OCI-LY7 (cell line): Measurements from ENCODE around the gene ATP12A. TPM values are rescaled to one million over a fixed set of nuclear protein-coding genes. Genes with fewer than 3 reads are reported as not detected.

Experiments used
- BruUV-seq: library from RNA; stranded (reverse); fragments of 400-500 nt; replicated peaks from 2 replicates; lab custom pipeline; 2021; lab: Mats Ljungman, UMichigan
- CTCF ChIA-PET: fragments of 300-600 bp; sonication (Branson Sonifier 250); formaldehyde crosslinking; loops from one replicate; lab custom pipeline; 2022; ENCODE audit warnings: antibody characterized with exemption; ENCODE audit not compliant: unreplicated experiment; lab: Charles Lee
- POLR2A ChIA-PET: fragments of 300-600 bp; sonication (Branson Sonifier 250); formaldehyde crosslinking; loops from one replicate; lab custom pipeline; 2022; ENCODE audit warnings: antibody characterized with exemption; lab: Charles Lee
- DNase-seq: peaks from one replicate; pipeline ENCODE4 v3.0.0-alpha.2; 2015; ENCODE audit warnings: low spot score
- H2AFZ ChIP-seq: fragments of 200-600 bp; sonication (generic), shearing (Covaris generic); 2 replicates; pipeline ENCODE4 v1.6.1; 2014; ENCODE audit warnings: mild to moderate bottlenecking, antibody characterized with exemption, low read length, moderate library complexity
- H3K27ac ChIP-seq: fragments of 200-600 bp; sonication (generic); 2 replicates; pipeline ENCODE4 v1.5.1; 2014; ENCODE audit warnings: mixed run types, low read depth, mild to moderate bottlenecking, moderate library complexity, low read length, inconsistent platforms; ENCODE audit not compliant: poor library complexity, severe bottlenecking
- H3K36me3 ChIP-seq: fragments of 200-600 bp; sonication (generic); 2 replicates; pipeline ENCODE4 v1.6.1; 2014; ENCODE audit warnings: mild to moderate bottlenecking, antibody characterized with exemption, low read length, moderate library complexity, mixed read lengths; ENCODE audit not compliant: insufficient read depth
- H3K4me1 ChIP-seq: fragments of 200-600 bp; sonication (generic); 2 replicates; pipeline ENCODE4 v1.5.1; 2014; ENCODE audit warnings: mild to moderate bottlenecking, low read length; ENCODE audit not compliant: insufficient read depth, poor library complexity, severe bottlenecking
- H3K4me2 ChIP-seq: fragments of 200-600 bp; sonication (generic); 2 replicates; pipeline ENCODE4 v1.6.1; 2014; ENCODE audit warnings: mild to moderate bottlenecking, low read length
- H3K4me3 ChIP-seq: fragments of 200-600 bp; sonication (generic); 2 replicates; pipeline ENCODE4 v1.5.1; 2014; ENCODE audit warnings: mild to moderate bottlenecking, low read depth, low read length; ENCODE audit not compliant: poor library complexity, severe bottlenecking
- H3K79me2 ChIP-seq: fragments of 200-600 bp; sonication (generic); 2 replicates; pipeline ENCODE4 v1.6.1; 2016; ENCODE audit warnings: low read depth, mild to moderate bottlenecking, low read length, moderate library complexity, mixed read lengths; ENCODE audit not compliant: insufficient read depth
- H3K9me2 ChIP-seq: fragments of 200-600 bp; sonication (generic); 2 replicates; pipeline ENCODE4 v1.6.1; 2016; ENCODE audit warnings: mild to moderate bottlenecking, low read length, mixed read lengths; ENCODE audit not compliant: insufficient read depth
- H3K9me3 ChIP-seq: fragments of 200-600 bp; sonication (generic); 2 replicates; pipeline ENCODE4 v1.6.1; 2014; ENCODE audit warnings: mild to moderate bottlenecking, mixed run types, low read length, mixed read lengths
- H4K20me1 ChIP-seq: fragments of 200-600 bp; sonication (generic); 2 replicates; pipeline ENCODE4 v1.6.1; 2014; ENCODE audit warnings: mild to moderate bottlenecking, antibody characterized with exemption, low read length, moderate library complexity, mixed read lengths; ENCODE audit not compliant: insufficient read depth
- EZH2phosphoT487 ChIP-seq: fragments of 200-600 bp; sonication (generic); IDR thresholded peaks from 2 replicates; pipeline ENCODE4 v1.6.1; 2018; ENCODE audit warnings: low read depth, borderline replicate concordance, mild to moderate bottlenecking, mixed run types, antibody characterized with exemption, low read length, moderate library complexity, mixed read lengths
- intact Hi-C: fragments of 100-400 bp; cut with micrococcal nuclease; formaldehyde crosslinking; loops from one replicate; pipeline ENCODE4 v1.10.0; 2022; ENCODE audit not compliant: unreplicated experiment
- total RNA-seq, 2 experiments: library from RNA; depleted of rRNA in 1 of 2; stranded (reverse); fragments of >200 nt in 1 of 2; shearing (Covaris generic) in 1 of 2; gene quantifications; 2 replicates each; pipeline ENCODE4 v1.2.3, GENCODE V29; 2014 to 2022
- TF ChIP-seq, protein P1 (sequence below): fragments of 200-600 bp; sonication (generic); conservative IDR thresholded peaks from 2 replicates; pipeline ENCODE4 v1.5.1; 2014; ENCODE audit warnings: mild to moderate bottlenecking, antibody characterized with exemption, low read length, moderate library complexity, mixed read lengths

Gene ATP12A
- total RNA-seq, 2 experiments from 2014 or later: not detected

GRCh38 chr13:24746618-24747247, 66.5 kb downstream of the ATP12A start:
- Histone ChIP-seq H3K4me2 (no peak overlapping the region), H3K79me2 (no peaks in the 10 kb centered on the region), H3K27ac (no peak overlapping the region), H4K20me1 (no peaks in the 10 kb centered on the region), H3K9me2 (no peaks in the 10 kb centered on the region), H3K36me3 (no peaks in the 10 kb centered on the region), H3K4me1 (no peaks in the 10 kb centered on the region), H3K9me3 (no peaks in the 10 kb centered on the region), H3K4me3 (no peak overlapping the region), H2AFZ (no peak overlapping the region)
- ChIA-PET CTCF (no interaction called here), POLR2A (no interaction called here)
- no peak for DNase-seq
- BruUV-seq: no TSS peak
- intact Hi-C loops: no loop called here
- TF ChIP-seq, protein P1, sequence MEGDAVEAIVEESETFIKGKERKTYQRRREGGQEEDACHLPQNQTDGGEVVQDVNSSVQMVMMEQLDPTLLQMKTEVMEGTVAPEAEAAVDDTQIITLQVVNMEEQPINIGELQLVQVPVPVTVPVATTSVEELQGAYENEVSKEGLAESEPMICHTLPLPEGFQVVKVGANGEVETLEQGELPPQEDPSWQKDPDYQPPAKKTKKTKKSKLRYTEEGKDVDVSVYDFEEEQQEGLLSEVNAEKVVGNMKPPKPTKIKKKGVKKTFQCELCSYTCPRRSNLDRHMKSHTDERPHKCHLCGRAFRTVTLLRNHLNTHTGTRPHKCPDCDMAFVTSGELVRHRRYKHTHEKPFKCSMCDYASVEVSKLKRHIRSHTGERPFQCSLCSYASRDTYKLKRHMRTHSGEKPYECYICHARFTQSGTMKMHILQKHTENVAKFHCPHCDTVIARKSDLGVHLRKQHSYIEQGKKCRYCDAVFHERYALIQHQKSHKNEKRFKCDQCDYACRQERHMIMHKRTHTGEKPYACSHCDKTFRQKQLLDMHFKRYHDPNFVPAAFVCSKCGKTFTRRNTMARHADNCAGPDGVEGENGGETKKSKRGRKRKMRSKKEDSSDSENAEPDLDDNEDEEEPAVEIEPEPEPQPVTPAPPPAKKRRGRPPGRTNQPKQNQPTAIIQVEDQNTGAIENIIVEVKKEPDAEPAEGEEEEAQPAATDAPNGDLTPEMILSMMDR: no peak
- no peak for TF ChIP-seq EZH2phosphoT487

DNA sequence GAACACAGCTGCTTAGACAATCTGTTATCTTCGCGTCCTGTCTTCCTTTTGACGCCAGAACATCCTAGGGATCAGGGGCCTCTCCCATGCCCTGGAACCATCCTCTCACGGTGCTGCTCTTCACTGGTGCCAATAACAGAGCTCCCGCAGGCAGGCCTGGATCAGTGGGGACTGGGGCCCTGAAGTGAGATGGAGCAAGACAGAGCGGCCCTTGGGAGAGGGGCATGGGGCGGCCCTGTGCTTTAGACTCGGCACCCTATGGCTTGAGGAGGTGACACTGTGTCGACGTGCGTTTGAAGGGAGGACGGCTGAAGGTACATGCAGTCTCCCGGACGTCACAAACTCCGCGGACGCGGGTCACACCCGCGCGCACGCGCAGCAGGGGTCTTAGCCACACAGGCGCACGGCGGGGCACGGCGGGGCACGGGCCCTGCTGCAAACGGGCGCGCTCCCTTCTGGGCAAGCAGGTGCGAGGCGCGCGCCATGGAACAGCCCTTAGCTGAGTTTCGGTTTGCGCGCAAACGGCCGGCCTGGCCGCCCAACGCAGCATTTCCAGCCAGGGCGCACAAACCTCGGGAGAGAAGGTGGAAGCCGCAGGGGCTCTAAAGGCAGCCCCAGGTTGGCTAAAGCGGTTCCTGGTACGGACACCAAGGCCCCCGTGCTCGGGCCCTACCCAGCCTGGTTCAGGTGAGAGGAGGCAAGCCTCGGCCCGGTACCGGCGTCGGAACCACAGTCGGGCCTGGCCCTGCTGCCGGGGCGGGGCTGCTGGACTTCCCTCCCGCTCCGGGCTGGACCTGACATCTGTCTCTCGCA, 67.2 kb downstream of the ATP12A start:
- H3K4me1 ChIP-seq: no peaks in the 10 kb centered on the region
- no peaks in the 10 kb centered on the region for H3K9me3 ChIP-seq
- H3K4me3 ChIP-seq: no peak overlapping the region
- TF ChIP-seq, protein P1: no peak
- TF ChIP-seq EZH2phosphoT487: no peak
- no peak overlapping the region for H3K4me2 ChIP-seq
- no peaks in the 10 kb centered on the region for H4K20me1 ChIP-seq
- no peak for DNase-seq
- no TSS peak for BruUV-seq
- no peaks in the 10 kb centered on the region for H3K36me3 ChIP-seq
- no peaks in the 10 kb centered on the region for H3K79me2 ChIP-seq
- no peak overlapping the region for H3K27ac ChIP-seq
- no peaks in the 10 kb centered on the region for H3K9me2 ChIP-seq
- intact Hi-C loops: no loop called here
- ChIA-PET POLR2A (interaction anchor here (0.5 to 0.6 kb wide), 2 partner anchors 18 to 237 kb away, joined by 3 read pairs; no protein-coding TSS in a partner anchor), CTCF (no interaction called here)
- no peak overlapping the region for H2AFZ ChIP-seq

DNA sequence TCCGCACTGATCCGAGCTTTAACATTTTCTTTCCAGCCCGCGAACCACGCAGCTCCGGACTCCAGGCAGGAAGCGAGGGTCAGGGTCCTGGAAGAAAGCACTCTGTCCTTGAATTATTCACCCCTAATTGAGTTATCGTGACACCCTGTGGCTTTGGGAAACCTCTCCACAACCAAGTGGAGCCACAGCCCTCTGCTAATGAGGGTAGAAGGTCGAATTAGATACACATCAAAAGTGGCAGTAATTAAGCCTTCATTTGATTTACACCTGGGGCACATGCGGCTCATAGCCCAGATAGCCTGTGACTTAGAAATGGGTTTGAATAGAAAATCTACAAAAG, 67.8 kb downstream of the ATP12A start:
- no peak overlapping the region for H2AFZ ChIP-seq
- ChIA-PET POLR2A (interaction anchor here (0.6 kb wide), 1 partner anchor 19 kb away, joined by 3 read pairs; no protein-coding TSS in a partner anchor), CTCF (no interaction called here)
- H3K4me2 ChIP-seq: no peak overlapping the region
- H3K27ac ChIP-seq: no peak overlapping the region
- BruUV-seq: no TSS peak
- H3K36me3 ChIP-seq: no peaks in the 10 kb centered on the region
- no peak overlapping the region for H3K4me3 ChIP-seq
- H3K4me1 ChIP-seq: no peaks in the 10 kb centered on the region
- no peak for DNase-seq
- H3K9me2 ChIP-seq: no peaks in the 10 kb centered on the region
- TF ChIP-seq, protein P1: no peak
- TF ChIP-seq EZH2phosphoT487: no peak
- H3K9me3 ChIP-seq: no peaks in the 10 kb centered on the region
- no peaks in the 10 kb centered on the region for H3K79me2 ChIP-seq
- H4K20me1 ChIP-seq: no peaks in the 10 kb centered on the region
- intact Hi-C loops: no loop called here
